H1 (cell line): ENCODE results near the gene MAGEA1.

Source experiments
- CTCF ChIP-seq, 3 experiments: IDR thresholded peaks; 1 replicate in 2 of 3; 2 replicates in 1 of 3; pipeline versions ENCODE4 v1.5.1 to v1.6.1; 2011; ENCODE audit warnings: low read length in 3 of 3, mild to moderate bottlenecking in 3 of 3, inconsistent platforms in 2 of 3, low read depth in 1 of 3, moderate library complexity in 1 of 3; ENCODE audit not compliant: insufficient read depth in 1 of 3; ENCODE audit errors: control extremely low read depth in 1 of 3
- SIN3A ChIP-seq, 2 experiments: IDR thresholded peaks in 1 of 2; conservative IDR thresholded peaks in 1 of 2; 2 replicates each; pipeline ENCODE4 v1.6.1; 2011 to 2012; ENCODE audit warnings: low read length in 2 of 2, improper control_type of control experiment in 1 of 2, low read depth in 1 of 2, mild to moderate bottlenecking in 1 of 2

- TF ChIP-seq CTCF (IDR thresholded peaks at IDR 0.05; ENCODE audit: control extremely low read depth in 1 of 3, insufficient read depth in 1 of 3, low read depth in 1 of 3, low read length in 3 of 3) (no peak), SIN3A (conservative IDR thresholded peaks at IDR 0.05 in 1 of 2, IDR thresholded peaks at IDR 0.05 in 1 of 2; ENCODE audit: low read depth in 1 of 2, low read length in 2 of 2) (no peak)
Measured at GRCh38 chrX:153209347-153209746, 30.3 kb downstream of the MAGEA1 start.
